ENCODE measurements around the gene MAPK14.
A peak's percentile ranks its signal among the peaks of the same experiment; 100 is the strongest.
"Not testable (repeated sequence)": the region's sequence is repeated elsewhere in the genome, so short reads cannot be mapped to it uniquely, and the experiment has no call there.

The MAPK14 gene

DNA sequence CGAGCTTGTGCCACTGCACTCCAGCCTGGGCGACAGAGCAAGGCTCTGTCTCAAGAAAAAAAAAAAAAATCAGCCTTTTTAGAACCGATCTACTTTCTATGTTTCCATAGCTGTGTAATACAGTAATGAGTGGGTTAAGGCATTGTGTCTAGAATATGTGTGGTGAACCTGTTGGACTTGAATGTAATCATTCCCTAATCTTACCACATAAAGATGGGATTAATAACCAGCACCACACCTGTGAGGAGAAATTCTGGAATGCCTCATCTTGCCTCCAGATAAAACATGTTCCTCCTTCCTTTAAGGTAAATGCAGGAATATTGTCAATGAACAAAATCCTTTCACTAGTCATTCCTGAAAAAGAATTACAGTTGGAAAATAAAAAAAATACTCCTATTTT lies 43.7 kb downstream of the MAPK14 start:
- DNase-seq = no peak

- DNase-seq = no peak
Measured at GRCh38 chr6:36071714-36072113, 44.1 kb downstream of the MAPK14 start.

- DNase-seq = no peak
Measured at GRCh38 chr6:36072681-36073080, 45.1 kb downstream of the MAPK14 start.

GRCh38 chr6:36073587-36073986 lies 46.0 kb downstream of the MAPK14 start:
- DNase-seq = no peak

DNA sequence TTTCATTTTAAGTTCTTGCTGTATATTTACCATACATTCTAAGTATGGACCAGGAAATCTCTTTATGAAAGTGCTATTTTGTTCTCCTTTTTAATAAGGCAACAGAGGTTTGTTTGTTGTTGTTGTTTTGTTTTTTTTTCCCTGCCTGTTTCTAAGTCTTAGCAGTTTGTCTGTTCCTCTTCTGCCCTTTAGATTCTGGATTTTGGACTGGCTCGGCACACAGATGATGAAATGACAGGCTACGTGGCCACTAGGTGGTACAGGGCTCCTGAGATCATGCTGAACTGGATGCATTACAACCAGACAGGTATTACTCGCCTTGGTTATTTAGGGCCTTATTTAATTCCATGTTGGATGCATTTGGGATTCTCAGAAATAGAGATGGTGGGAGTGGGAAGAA lies 48.0 kb downstream of the MAPK14 start:
- DNase-seq = peak; percentile 60

- DNase-seq = no peak
Measured at GRCh38 chr6:36076178-36077063, 48.8 kb downstream of the MAPK14 start.

GRCh38 chr6:36078159-36078558 lies 50.6 kb downstream of the MAPK14 start:
- DNase-seq = no peak

- DNase-seq = no peak
Measured at GRCh38 chr6:36079601-36080000, 52.0 kb downstream of the MAPK14 start.

- no peak for DNase-seq
Measured at GRCh38 chr6:36082318-36082717, 54.7 kb downstream of the MAPK14 start.

DNA sequence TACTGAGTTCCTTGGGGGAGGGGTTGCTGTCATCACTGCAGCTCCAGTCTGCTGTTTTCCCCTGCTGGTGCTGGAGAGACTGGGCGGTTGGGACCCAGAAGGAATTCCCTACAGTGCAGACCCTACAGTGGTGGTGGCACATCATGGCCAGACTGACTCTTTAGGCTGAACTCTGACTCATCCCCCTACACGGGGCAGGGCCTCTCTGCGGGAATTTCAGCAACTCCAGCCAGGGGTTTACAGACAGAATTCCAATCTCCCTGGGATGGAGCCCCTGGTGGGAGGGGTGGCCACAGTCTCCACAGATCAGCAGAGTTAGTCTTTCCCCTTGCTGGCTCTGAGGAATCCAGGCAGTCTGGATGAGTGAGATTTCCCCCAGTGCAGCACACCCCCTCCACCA lies 55.8 kb downstream of the MAPK14 start:
- peak; percentile 88 for DNase-seq

DNA sequence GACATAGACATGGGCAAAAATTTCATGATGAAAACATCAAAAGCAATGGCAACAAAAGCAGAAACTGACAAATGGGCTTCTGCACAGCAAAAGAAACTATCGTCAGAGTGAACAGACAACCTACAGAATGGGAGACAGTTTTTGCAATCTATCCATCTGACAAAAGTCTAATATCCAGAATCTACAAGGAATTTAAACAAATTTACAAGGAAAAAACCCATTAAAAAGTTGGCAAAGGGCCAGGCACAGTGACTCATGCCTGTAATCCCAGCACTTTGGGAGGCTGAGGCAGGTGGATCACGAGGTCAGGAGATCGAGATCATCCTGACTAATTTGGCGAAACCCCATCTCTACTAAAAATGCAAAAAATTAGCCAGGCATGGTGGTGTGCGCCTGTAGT lies 60.6 kb downstream of the MAPK14 start:
- not testable (repeated sequence) for DNase-seq

DNA sequence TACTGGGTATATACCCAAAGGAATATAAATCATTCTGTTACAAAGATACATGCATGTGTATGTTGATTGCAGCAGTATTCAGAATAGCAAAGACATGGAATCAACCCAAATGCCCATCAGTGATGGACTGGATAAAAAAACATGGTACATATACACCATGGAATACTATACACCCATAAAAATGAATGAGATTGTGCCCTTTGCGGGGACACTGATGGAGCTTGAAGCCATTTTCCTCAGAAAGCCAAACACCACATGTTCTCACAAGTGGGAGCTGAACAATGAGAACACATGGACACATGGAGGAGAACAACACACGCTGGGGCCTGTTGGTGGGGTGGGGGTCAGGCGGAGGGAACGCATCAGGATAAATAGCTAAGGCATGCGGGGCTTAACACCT lies 61.4 kb downstream of the MAPK14 start:
- no peak for DNase-seq

GRCh38 chr6:36094238-36094637 lies 66.6 kb downstream of the MAPK14 start:
- no peak for DNase-seq

- peak; percentile 80 for DNase-seq
Measured at GRCh38 chr6:36094753-36095496, 67.3 kb downstream of the MAPK14 start.

- no peak for DNase-seq
Measured at GRCh38 chr6:36095497-36096391, 68.1 kb downstream of the MAPK14 start.

GRCh38 chr6:36098253-36098919 lies 70.8 kb downstream of the MAPK14 start:
- no peak for DNase-seq

GRCh38 chr6:36098920-36099647 lies 71.5 kb downstream of the MAPK14 start:
- DNase-seq = no peak

DNA sequence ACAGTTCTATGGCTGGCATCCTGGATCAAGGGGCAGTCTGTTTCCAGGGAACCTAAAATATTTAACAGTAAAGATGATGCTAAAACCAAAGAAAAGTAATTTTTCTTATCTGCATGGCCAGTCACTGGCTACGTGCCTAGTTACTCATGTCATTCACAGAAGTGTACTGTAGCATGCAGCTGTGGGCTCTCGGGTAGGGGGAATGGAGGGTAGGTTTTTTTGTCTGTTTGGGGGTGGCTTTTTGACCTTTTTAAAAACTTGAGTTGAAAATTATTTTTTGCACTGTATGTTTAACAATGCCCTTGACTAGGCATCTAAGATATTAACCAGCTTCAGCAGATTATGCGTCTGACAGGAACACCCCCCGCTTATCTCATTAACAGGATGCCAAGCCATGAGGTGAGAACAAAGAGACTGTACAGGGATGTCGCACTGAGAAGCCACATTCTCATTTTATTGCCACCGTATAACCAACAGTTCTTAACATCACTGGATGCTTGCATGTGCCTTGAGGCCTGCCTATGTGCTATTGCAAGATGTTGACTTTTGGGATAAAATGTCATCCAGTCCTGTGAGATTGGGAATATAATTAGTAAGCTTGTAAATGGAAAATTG lies 72.4 kb downstream of the MAPK14 start:
- DNase-seq = no peak

GRCh38 chr6:36101691-36102090 lies 74.1 kb downstream of the MAPK14 start:
- DNase-seq = no peak

- DNase-seq = no peak
Measured at GRCh38 chr6:36102853-36103252, 75.2 kb downstream of the MAPK14 start.

- no peak for DNase-seq
Measured at GRCh38 chr6:36104836-36105235, 77.2 kb downstream of the MAPK14 start.
